ENCODE measurements around the gene MED22. TPM values are rescaled to one million over a fixed set of nuclear protein-coding genes. Genes with fewer than 3 reads are reported as not detected.

MED22 gene
- total RNA-seq, 1 experiment from 2014 or later = 18.6 TPM

DNA sequence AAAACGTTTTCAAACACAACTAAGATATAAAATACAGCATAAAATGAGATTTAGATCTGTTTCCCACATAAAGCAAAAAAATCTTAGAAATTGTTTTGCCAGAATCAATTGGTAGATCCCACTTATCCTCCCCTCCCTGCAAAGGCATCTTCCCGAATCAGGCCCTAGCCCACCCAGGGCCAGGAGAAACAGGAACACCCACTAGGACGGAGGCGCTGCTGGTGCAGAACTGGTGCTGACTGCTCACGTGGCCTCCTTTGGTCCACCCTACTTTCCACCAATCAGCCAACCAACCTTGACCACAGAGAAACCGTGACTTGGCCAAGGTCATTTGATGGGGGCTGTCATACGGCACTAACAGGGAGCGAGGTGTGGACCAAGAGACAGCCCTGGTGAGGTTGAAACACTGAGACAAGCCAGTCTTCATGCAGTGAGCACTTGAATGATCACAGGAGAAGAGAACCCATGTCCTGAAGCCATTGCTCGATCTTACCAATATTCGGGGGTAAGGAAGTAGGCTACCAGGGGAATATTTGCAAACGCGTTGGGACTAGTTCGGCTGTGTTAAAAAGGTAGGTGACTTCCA, 13.7 kb upstream of the MED22 start:
- H2AFZ ChIP-seq (ENCODE audit: low read depth, low read length, poor library complexity, severe bottlenecking) = no peak overlapping the region
- TF ChIP-seq POLR2A (IDR thresholded peaks at IDR 0.05; ENCODE audit: borderline replicate concordance, extremely low read depth, insufficient read depth, insufficient read length) (no peak), CBX3 (IDR thresholded peaks at IDR 0.05; ENCODE audit: low read depth) (no peak), SRF (IDR thresholded peaks at IDR 0.05; ENCODE audit: low read depth) (no peak), POLR2AphosphoS5 (IDR thresholded peaks at IDR 0.05; ENCODE audit: low read depth, low read length) (no peak), JUND (IDR thresholded peaks at IDR 0.05) (no peak), RAD21 (IDR thresholded peaks at IDR 0.05; ENCODE audit: low read depth) (no peak), SIN3A (IDR thresholded peaks at IDR 0.05; ENCODE audit: low read depth) (no peak), ZFX (IDR thresholded peaks at IDR 0.05) (no peak), TCF7L2 (IDR thresholded peaks at IDR 0.05; ENCODE audit: borderline replicate concordance, extremely low read depth, insufficient read depth, insufficient read length) (no peak), CEBPB (IDR thresholded peaks at IDR 0.05; ENCODE audit: low read depth) (no peak), EGR1 (IDR thresholded peaks at IDR 0.05; ENCODE audit: low read depth) (no peak), YY1 (IDR thresholded peaks at IDR 0.05; ENCODE audit: extremely low read depth, insufficient replicate concordance, low read depth, low read length) (no peak)
- TF ChIP-seq, protein P1, sequence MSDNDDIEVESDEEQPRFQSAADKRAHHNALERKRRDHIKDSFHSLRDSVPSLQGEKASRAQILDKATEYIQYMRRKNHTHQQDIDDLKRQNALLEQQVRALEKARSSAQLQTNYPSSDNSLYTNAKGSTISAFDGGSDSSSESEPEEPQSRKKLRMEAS (IDR thresholded peaks at IDR 0.05) = no peak
- ATAC-seq = no peak
- peaks cover 36 to 51% of the 10 kb centered on the region in 2 experiments; a peak in 3 of 4 replicates for H3K36me3 ChIP-seq (ENCODE audit: control insufficient read depth in 1 of 2, insufficient read depth in 2 of 2, low read length in 2 of 2)
- peaks cover 49% of the 10 kb centered on the region for H3K79me2 ChIP-seq (ENCODE audit: insufficient read depth, low read length)
- BruUV-seq (replicated peaks) = no TSS peak
- ChIA-PET POLR2A (no interaction called here), RAD21 (ENCODE audit: low non-redundant PET in 1 of 2, low total read pairs in 2 of 2, uncharacterized antibody in 2 of 2, unreplicated experiment in 2 of 2) (no interaction called here), CTCF (no interaction called here)
- DNase-seq (ENCODE audit: low read depth, low spot score) = no peak
- H3K9ac ChIP-seq (ENCODE audit: low read length) = no peak overlapping the region
- peaks cover 7 to 9% of the 10 kb centered on the region in 2 experiments; a peak in 3 of 4 replicates for H3K4me1 ChIP-seq (ENCODE audit: control insufficient read depth in 1 of 2, insufficient read depth in 2 of 2, low read length in 2 of 2)
- H3K4me3 ChIP-seq (replicated peaks in 1 of 2; ENCODE audit: low read depth in 1 of 2, low read length in 2 of 2) = no peak overlapping the region
- H3K27ac ChIP-seq (ENCODE audit: low read depth, low read length) = peak overlapping the region; percentile 26; the same call in 1 of the 2 replicates
- H3K9me2 ChIP-seq (ENCODE audit: insufficient read depth) = no peaks in the 10 kb centered on the region
- intact Hi-C loops (cut with micrococcal nuclease) = no loop called here
- no peak overlapping the region for H3K4me2 ChIP-seq (ENCODE audit: low read length)
- no peaks in the 10 kb centered on the region for H3K9me3 ChIP-seq (ENCODE audit: control insufficient read depth in 1 of 2, insufficient read depth in 1 of 2, low read depth in 1 of 2, low read length in 2 of 2)
- H4K20me1 ChIP-seq (ENCODE audit: insufficient read depth) = no peaks in the 10 kb centered on the region
- no peaks in the 10 kb centered on the region for H3K27me3 ChIP-seq (ENCODE audit: insufficient read depth, low read length)
